GM18499 (cell line): ENCODE results near the gene GALNT7.
"Not testable (repeated sequence)": the region's sequence is repeated elsewhere in the genome, so short reads cannot be mapped to it uniquely, and the experiment has no call there.

Experiments used
- ATAC-seq: cut with Tn5 transposase; IDR thresholded peaks from one replicate; pipeline ENCODE4 v1.9.1; 2021; ENCODE audit warnings: moderate number of reproducible peaks; ENCODE audit not compliant: insufficient read depth, unreplicated experiment

The GALNT7 gene

DNA sequence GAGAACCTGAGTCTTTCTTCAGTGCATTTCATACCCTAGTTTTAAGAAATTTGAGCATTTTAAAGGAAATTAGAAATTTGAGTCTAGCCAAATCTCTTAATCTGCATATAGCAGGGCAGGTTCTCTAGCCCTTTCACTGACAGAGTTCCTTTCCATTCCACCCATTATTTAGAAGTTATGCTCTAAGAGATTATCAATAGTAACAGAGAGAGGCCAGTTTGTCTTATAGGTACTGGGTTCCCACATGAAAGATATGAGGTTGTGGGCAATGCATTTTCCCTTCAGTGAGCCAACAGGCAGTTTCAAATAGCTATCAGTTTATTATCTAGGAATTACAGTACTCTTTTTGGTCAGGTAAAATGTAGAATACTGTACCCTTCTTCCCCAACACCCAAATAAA lies 7.3 kb upstream of the GALNT7 start:
- ATAC-seq, result no peak

DNA sequence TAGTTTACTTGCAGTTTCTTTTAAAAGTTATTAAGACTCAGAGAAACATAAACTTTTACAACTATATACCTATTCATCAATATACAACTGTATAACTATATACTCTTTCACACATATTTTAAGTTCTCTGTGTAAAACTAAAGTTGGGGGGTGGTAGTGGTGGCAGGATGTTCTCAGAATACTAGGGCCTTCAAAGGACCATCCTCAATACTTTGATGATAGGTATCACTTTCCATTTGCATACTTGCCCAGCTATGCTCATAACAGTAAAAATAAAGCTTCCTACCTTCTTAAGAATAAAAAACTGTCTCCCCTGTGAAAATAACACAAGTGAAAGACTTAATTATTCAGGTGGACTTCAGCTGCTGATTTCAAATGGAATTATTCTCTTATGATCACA lies 2.9 kb upstream of the GALNT7 start:
- ATAC-seq, result no peak

DNA sequence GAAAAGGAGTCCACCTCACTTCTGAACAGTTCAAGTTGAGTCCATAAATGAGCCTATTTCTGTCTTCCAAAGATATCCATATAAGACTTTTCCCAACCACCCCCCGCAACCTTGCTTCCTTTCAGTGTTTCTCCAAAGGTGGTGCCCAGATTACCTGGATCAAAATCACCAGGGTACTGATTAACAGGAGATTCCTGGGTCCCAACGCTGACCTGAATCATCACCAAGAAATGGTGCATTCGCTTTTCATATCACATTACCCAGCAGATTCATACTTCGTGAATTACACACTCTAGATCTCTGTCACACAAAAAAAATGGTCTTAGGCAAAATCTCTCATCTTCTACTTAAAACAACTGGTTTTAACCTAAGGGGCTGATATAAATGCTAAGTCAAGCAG lies 2.1 kb upstream of the GALNT7 start:
- no peak for ATAC-seq

DNA sequence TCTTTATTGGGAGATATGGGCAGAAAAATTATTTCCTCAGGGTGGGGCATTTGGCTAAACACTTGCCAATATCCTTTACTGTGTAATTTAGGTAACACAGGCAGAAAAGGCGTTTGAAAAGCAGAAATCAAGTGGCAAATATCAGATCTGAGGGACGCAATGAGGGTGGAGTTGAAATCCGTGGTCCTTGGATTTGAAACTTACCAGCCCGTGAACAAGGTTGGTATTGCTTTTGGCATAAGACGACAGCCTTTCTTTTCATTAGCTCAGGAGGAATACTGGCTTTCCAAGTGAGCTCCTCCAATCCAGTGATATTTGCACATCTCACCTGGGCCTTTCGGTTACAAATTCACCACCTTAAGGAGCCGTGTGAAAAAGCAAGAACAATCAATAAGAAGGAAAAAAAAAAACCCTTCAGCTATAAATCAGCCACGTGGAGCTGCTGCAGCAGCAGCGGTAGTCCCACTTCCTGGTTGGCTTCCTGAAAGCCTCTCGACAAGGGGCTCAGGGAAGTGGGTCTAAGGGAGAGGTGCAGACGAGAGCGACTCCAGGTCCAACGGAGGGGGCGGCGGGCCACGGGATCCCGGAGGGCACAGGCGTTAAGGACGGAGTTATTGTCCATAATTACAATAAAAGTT lies 734 bp upstream of the GALNT7 start:
- ATAC-seq, result peak; percentile 9

DNA sequence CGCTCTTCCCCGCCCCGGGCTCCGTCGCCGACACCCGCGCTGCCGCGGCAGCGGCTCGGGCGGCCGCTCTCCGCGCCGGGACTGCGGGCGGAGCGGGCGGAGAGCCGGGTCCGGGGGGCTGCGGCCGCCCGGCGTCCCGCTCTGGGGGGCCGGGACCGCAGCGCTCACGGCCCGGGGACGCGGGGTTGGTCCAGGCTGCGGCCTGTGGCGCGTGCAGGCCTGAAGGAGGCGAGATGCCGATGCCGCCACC lies 492 bp downstream of the GALNT7 start:
- no peak for ATAC-seq

- peak; percentile 51 for ATAC-seq
Observed at GRCh38 chr4:173169428-173170181, 994 bp downstream of the GALNT7 start.

GRCh38 chr4:173170182-173170778 lies 1.7 kb downstream of the GALNT7 start:
- no peak for ATAC-seq

DNA sequence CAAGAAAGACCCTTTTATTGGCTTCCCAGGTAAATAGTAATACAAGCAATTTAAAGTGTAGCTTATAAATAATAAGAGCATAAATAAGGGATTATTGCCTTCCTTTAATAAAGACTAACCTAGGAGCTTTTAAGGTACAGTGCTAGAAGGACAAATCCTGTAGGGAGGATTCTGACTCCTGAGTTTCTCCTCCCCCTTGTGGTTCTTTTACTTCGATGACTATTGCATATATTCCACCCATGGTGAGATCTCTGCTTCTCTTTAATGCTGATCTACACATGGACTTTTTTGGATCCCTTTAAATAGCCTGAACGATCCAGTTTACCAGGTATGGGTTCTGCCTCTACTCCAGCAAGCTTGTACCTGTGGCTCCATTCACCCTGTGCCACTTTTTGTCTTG lies 2.5 kb downstream of the GALNT7 start:
- ATAC-seq, result no peak

DNA sequence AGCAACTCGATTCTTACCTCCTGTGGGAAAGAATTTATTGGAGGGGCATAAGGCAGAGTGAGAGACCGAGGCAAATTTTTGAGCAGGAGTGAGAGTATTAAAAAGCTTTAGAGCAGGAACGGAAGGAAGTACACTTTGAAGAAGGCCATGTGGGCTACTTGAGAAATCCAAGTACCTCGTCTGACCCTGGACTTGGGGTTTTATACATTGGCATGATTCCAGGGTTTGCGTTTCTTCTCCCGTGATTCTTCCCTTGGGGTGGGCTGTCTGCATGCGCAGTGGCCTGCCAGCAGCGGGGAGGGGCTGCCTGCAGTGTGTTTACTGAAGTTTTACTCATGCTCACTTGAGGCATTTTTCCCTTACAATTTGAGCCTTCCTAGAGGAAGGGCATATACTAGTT lies 3.4 kb downstream of the GALNT7 start:
- no peak for ATAC-seq

- no peak for ATAC-seq
Observed at GRCh38 chr4:173174184-173174583, 5.6 kb downstream of the GALNT7 start.

DNA sequence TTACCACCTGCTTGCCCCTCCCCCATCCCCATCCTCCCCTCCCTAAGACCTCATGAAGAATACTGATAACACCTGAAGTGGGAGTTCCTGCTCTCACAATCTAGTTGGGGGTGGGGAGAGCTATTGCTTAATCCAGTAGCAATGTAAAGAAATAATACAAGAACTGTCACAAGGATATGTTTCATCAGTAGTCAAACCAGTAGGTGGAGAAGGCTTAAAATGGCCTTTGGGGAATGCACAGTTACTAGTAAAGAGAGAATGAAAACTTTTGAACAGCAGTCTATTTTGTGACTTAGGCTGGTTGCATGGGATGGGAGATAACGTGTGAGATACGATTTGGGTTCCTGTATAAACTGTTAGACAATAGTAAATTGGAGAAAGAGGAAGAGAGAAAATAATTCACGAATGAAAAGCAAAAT lies 6.0 kb downstream of the GALNT7 start:
- no peak for ATAC-seq

DNA sequence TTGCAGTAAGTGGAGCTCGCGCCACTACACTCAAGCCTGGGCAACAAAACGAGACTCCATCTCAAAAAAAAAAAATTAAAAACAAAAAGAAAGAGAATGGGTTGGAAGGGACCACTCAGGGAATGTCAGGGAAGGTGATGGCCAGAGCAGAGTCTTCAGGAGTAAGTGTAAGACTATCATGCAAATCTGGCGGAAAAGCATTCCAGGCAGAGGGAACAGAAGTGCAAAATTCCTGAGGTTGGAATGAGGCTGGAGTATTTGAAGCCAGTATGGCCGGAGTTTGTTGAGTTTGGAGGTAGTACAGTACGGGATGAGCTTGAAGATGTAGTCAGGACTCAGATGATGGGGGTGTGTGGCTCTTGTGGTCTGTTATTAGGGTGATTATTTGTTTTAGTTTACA lies 7.4 kb downstream of the GALNT7 start:
- no peak for ATAC-seq

DNA sequence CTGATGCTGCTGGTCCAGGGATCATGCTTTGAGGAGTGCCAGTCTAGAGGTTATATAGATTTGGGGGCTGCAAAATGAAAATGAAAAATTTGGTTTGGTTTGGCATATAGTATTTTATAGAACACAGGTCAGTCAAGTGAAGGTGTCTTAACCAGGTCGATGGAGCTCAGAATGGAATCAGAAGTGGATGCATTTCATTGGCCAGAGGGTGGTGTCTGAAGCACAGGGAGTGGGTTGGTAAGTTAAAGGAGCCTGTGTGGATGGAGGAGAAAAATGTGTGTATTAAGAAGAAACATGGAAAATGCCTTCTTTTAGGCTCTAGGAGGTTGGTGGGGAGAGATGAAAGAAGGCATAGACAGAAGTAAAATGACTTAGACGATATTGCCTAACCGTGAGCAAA lies 8.6 kb downstream of the GALNT7 start:
- ATAC-seq, result no peak

DNA sequence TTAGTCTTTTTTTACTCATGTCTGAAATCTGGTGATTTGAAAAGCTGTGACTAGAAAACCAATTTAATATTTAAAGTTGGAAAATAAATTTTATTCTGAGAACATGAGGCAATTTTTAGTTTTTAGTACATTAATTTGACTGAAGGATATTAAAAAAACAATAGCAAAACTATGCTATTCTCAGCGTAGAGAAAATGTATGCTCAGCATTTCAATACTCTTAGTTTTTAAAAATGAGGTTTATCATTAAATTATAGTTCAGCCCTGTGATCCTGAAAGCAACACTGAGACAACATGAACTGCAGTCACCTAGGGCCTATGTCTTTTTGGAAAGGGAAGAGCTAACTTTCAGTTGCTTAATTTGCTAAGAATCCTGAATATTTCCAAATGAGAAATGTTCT lies 9.5 kb downstream of the GALNT7 start:
- ATAC-seq, result no peak

GRCh38 chr4:173181848-173182247 lies 13.2 kb downstream of the GALNT7 start:
- ATAC-seq, result no peak

DNA sequence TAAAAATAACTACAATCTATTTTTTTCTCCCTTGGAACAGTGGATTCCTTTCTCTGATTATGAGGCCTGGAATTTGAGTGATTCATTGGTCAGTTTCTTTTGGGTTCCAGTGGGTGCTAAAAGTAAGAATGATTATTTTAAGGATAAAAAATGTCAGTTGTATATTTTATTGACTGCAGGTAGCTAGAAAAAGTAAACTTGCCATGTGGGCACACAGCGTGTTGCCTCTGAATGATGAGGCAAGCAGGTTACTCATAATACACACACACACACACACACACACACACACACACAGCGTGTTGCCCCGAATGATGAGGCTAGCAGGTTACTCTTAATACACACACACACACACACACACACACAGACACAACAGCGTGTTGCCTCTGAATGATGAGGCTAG lies 13.8 kb downstream of the GALNT7 start:
- ATAC-seq, result no peak

- ATAC-seq, result not testable (repeated sequence)
Observed at GRCh38 chr4:173183659-173184247, 15.1 kb downstream of the GALNT7 start.

DNA sequence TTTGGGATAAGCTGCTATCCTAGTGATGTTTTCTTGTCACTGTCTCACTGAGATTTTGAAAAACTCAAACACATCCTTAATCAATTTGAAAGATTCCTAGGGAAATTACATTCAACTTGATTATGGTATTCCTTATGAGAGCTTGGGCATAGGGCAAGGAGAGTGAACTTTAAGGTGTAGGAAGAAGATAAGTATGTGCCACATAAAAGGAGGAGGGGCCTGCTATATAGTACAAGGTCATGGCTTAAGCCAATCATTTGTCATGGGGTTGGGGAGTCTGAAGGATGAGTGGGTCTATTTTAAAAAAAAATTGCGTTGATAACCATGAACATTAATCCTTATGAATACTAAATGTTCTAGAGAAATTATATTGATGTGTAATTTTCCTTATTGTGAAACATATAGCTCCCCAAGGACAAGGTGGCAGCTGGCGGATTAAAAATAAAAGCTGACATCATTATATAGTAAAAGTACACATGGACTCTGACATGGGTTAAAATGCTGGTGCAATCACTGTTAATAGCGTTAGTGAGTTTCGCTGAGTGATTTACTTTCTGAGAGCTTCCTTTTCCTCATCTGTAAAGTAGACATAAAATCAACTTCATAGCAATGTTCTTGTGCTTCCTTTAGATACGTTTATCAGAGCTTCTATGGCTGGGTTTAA lies 17.4 kb downstream of the GALNT7 start:
- ATAC-seq, result no peak

DNA sequence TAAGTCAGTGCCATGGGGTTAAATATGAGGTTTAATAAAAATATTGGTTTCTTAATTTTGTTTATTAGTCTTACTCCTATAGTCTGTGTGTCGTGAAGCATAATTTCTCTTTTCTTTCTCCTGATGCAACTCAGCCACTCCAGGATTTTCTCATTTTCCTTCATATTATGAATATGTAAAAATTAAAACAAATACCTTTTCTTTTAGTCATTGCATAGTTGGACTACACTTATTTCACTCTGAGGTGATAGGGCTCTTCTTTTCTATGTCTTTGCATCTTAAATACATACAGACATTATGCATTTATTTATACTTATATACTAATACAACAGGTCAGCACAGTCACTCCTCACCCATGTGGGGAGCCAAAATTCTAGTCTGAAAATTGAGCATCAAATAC lies 19.1 kb downstream of the GALNT7 start:
- ATAC-seq, result no peak

- ATAC-seq, result no peak
Observed at GRCh38 chr4:173188648-173189047, 20.0 kb downstream of the GALNT7 start.

GRCh38 chr4:173189117-173189693 lies 20.6 kb downstream of the GALNT7 start:
- no peak for ATAC-seq
